A549 (cell line): ENCODE measurements around the gene RPS6KC1.
"Not testable (repeated sequence)": the region's sequence is repeated elsewhere in the genome, so short reads cannot be mapped to it uniquely, and the experiment has no call there.

ENCODE experiments used
- EP300 ChIP-seq, 2 experiments: fragments of >200 bp; sonication (Bioruptor Twin); formaldehyde crosslinking; IDR thresholded peaks; 2 replicates in 1 of 2; 3 replicates in 1 of 2; pipeline ENCODE4 v1.6.1; 2016 to 2017
- PHF8 ChIP-seq: fragments of 200-600 bp; sonication (generic); IDR thresholded peaks from 2 replicates; pipeline ENCODE4 v1.6.1; 2016; ENCODE audit warnings: low read depth, mild to moderate bottlenecking, antibody characterized with exemption, moderate library complexity, borderline replicate concordance
- TF ChIP-seq, protein P1 (sequence below): IDR thresholded peaks from 2 replicates; pipeline ENCODE4 v1.6.1; 2012

DNA sequence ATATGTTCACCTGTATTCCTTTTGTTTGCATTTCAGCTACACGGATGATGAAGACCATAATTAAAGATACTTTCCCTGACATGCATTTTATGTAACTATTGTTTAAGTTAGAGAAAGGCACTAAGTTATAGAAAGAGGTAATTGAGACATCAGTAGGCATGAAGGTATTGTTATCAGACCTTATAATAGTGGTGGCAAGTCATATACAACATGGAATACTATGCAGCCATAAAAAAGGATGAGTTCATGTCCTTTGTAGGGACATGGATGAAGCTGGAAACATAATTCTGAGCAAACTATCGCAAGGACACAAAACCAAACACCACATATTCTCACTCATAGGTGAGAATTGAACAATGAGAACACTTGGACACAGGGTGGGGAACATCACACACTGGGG lies 109.4 kb downstream of the RPS6KC1 start:
- TF ChIP-seq, protein P1, sequence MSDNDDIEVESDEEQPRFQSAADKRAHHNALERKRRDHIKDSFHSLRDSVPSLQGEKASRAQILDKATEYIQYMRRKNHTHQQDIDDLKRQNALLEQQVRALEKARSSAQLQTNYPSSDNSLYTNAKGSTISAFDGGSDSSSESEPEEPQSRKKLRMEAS = not testable (repeated sequence)
- TF ChIP-seq PHF8; EP300 (IDR thresholded peaks at IDR 0.05): not testable (repeated sequence)
